K562 (cell line): ENCODE results near the gene ARPC1A. TPM values are rescaled to one million over a fixed set of nuclear protein-coding genes. Genes with fewer than 3 reads are reported as not detected.

Experiments used
- E2F6 ChIP-seq, 2 experiments: IDR thresholded peaks; 2 replicates each; pipeline ENCODE4 v1.6.1; 2011; ENCODE audit warnings: borderline replicate concordance in 1 of 2, control low read depth in 1 of 2, low read depth in 1 of 2, low read length in 1 of 2, mild to moderate bottlenecking in 1 of 2, mixed read lengths in 1 of 2, moderate library complexity in 1 of 2; ENCODE audit not compliant: insufficient read depth in 1 of 2, insufficient read length in 1 of 2, poor library complexity in 1 of 2, severe bottlenecking in 1 of 2; ENCODE audit errors: extremely low read depth in 1 of 2
- E2F8 ChIP-seq: fragments of 450-650 bp; IDR thresholded peaks from 2 replicates; pipeline ENCODE4 v1.7.1; 2018; ENCODE audit warnings: mild to moderate bottlenecking, low read depth; ENCODE audit not compliant: partially characterized antibody
- L3MBTL2 ChIP-seq: fragments of 450-650 bp; IDR thresholded peaks from 2 replicates; pipeline ENCODE4 v1.6.1; 2016; ENCODE audit warnings: mild to moderate bottlenecking, moderate library complexity
- LEF1 ChIP-seq: fragments of 450-650 bp; IDR thresholded peaks from 2 replicates; pipeline ENCODE4 v1.6.1; 2016; ENCODE audit warnings: mild to moderate bottlenecking
- MAX ChIP-seq: sonication (generic); formaldehyde crosslinking; IDR thresholded peaks from 2 replicates; pipeline ENCODE4 v1.9.0; 2022; ENCODE audit warnings: mild to moderate bottlenecking, missing genetic modification reagents
- MBD1 ChIP-seq: fragments of 250-450 bp; sonication (Bioruptor Pico); IDR thresholded peaks from 2 replicates; pipeline ENCODE4 v1.8.0; 2022; ENCODE audit warnings: inconsistent platforms
- RBM25 ChIP-seq: fragments of 200-400 bp; formaldehyde crosslinking; IDR thresholded peaks from 2 replicates; pipeline ENCODE4 v1.6.1; 2018; ENCODE audit warnings: low read length, low read depth, moderate library complexity; ENCODE audit not compliant: severe bottlenecking
- TCF15 ChIP-seq: fragments of 250-450 bp; sonication (Bioruptor Pico); IDR thresholded peaks from 2 replicates; pipeline ENCODE4 v1.8.0; 2022; ENCODE audit warnings: moderate library complexity, mild to moderate bottlenecking, inconsistent platforms
- UBTF ChIP-seq, 2 experiments: IDR thresholded peaks; 2 replicates each; pipeline ENCODE4 v1.6.1; 2012; ENCODE audit warnings: improper control_type of control experiment in 2 of 2, low read depth in 2 of 2, low read length in 2 of 2, borderline replicate concordance in 1 of 2
- ZC3H4 ChIP-seq: sonication (generic); formaldehyde crosslinking; IDR thresholded peaks from 2 replicates; pipeline ENCODE4 v1.9.0; 2021; ENCODE audit warnings: missing genetic modification reagents, borderline replicate concordance
- ZFP30 ChIP-seq: fragments of 250-450 bp; sonication (Bioruptor Pico); IDR thresholded peaks from 2 replicates; pipeline ENCODE4 v1.8.0; 2022; ENCODE audit warnings: moderate library complexity, mild to moderate bottlenecking, inconsistent platforms, borderline replicate concordance
- ZNF121 ChIP-seq: sonication (generic); formaldehyde crosslinking; conservative IDR thresholded peaks from 2 replicates; pipeline ENCODE4 v1.8.0; 2022; ENCODE audit warnings: missing genetic modification reagents
- ZNF165 ChIP-seq: fragments of 250-450 bp; sonication (Bioruptor Pico); IDR thresholded peaks from 2 replicates; pipeline ENCODE4 v1.4.0; 2020; ENCODE audit warnings: borderline replicate concordance
- polyA plus RNA-seq, 8 experiments: library from polyadenylated mRNA; depleted of rRNA in 4 of 8; stranded (reverse) in 5 of 8; unstranded in 3 of 8; fragments of >200 nt; fragmentation: Nextera tagmentation in 2 of 8; fragmentation: Illumina TruSeq in 1 of 8; extraction: Ambion mirVana in 2 of 8; extraction: Trizol in 1 of 8; gene quantifications; 2 replicates each; pipeline versions ENCODE4 v1.2.1 to v1.2.3, GENCODE V29; 2011 to 2014; ENCODE audit warnings: inconsistent platforms in 1 of 8, missing spikeins in 1 of 8
- total RNA-seq, 7 experiments: library from RNA; depleted of rRNA in 6 of 7; stranded (reverse); fragments of >200 nt in 6 of 7; fragmentation: Illumina TruSeq in 2 of 7; extraction: Trizol in 2 of 7; gene quantifications; 2 replicates each; pipeline versions ENCODE4 v1.2.1 to v1.2.3, GENCODE V29; 2011 to 2021; ENCODE audit warnings: low replicate concordance in 1 of 7

Gene ARPC1A
- total and polyA plus RNA-seq, 9 of the 15 experiments (the other 6 are each of a cell fraction or from before 2014, with no cell fraction given), result 39.5 to 151 (median 86.1) TPM

- TF ChIP-seq UBTF (IDR thresholded peaks at IDR 0.05; ENCODE audit: borderline replicate concordance in 1 of 2, low read depth in 2 of 2, low read length in 2 of 2), result 0 out of 4 replicates have a peak, but pooled peaks of 1 of the 2 experiments have one; percentile 51
- TF ChIP-seq ZC3H4 (CRISPR knock-in tag), result no peak
- TF ChIP-seq E2F8, result no peak
- no peak for TF ChIP-seq MBD1 (CRISPR knock-in tag)
- TF ChIP-seq ZNF121, result peak; percentile 62
- peak in 1 of 2 experiments; percentile 66 for TF ChIP-seq E2F6 (IDR thresholded peaks at IDR 0.05; ENCODE audit: borderline replicate concordance in 1 of 2, extremely low read depth in 1 of 2, insufficient read depth in 1 of 2, insufficient read length in 1 of 2, low read depth in 1 of 2, low read length in 1 of 2, poor library complexity in 1 of 2, severe bottlenecking in 1 of 2)
- no peak for TF ChIP-seq LEF1
- peak; percentile 61; the same call in 1 of the 2 replicates for TF ChIP-seq L3MBTL2
- TF ChIP-seq ZFP30 (CRISPR knock-in tag), result no peak
- no peak for TF ChIP-seq ZNF165 (CRISPR knock-in tag)
- no peak for TF ChIP-seq TCF15 (CRISPR knock-in tag)
- TF ChIP-seq RBM25, result peak; percentile 13
- peak; percentile 52 for TF ChIP-seq MAX (CRISPR knock-in tag)
Measured at GRCh38 chr7:99287779-99288534, 37.7 kb upstream of the ARPC1A start (continued).
